ENCODE data around the gene RASAL2. TPM values are rescaled to one million over a fixed set of nuclear protein-coding genes. Genes with fewer than 3 reads are reported as not detected.

RASAL2 gene
- total RNA-seq, 1 experiment from 2014 or later, result not detected

DNA sequence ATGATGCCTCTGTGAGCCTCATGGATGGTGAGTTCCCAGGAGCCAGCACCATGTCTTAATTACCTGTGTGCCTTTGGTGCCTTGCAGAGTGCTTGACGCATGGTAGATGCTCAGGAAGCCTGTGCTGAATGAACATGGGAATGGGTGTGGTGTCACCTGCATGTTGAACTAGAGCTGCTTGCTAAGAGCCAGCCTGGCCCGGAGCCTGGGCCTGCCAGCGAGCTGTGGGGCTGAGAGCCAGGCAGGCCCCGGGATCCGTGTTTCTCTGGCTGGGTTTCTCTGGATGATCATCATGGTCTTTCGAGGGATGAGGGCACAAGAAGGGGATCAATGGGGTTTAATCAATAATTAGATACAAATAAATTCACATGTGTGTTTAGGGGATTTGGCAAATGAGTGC lies 412.3 kb downstream of the RASAL2 start:
- Histone ChIP-seq H3K36me3 (ENCODE audit: insufficient read depth, low read length) (no peaks in the 10 kb centered on the region), H2AFZ (ENCODE audit: low read length) (no peak overlapping the region), H3K27ac (ENCODE audit: low read length) (no peak overlapping the region), H3K4me1 (ENCODE audit: low read length) (no peaks in the 10 kb centered on the region), H3K9me3 (ENCODE audit: low read length) (no peaks in the 10 kb centered on the region), H3K27me3 (ENCODE audit: low read length) (no peaks in the 10 kb centered on the region), H3K79me2 (ENCODE audit: low read length) (no peaks in the 10 kb centered on the region), H3K9ac (ENCODE audit: low read length) (no peak overlapping the region), H3K4me3 (ENCODE audit: low read length) (no peak overlapping the region), H3K4me2 (ENCODE audit: low read depth, low read length, poor library complexity, severe bottlenecking) (no peak overlapping the region), H4K20me1 (ENCODE audit: insufficient read depth, low read depth, low read length) (no peaks in the 10 kb centered on the region), H3K9me2 (replicated peaks; ENCODE audit: insufficient read depth, low read length) (no peaks in the 10 kb centered on the region)
- no peak for DNase-seq

DNA sequence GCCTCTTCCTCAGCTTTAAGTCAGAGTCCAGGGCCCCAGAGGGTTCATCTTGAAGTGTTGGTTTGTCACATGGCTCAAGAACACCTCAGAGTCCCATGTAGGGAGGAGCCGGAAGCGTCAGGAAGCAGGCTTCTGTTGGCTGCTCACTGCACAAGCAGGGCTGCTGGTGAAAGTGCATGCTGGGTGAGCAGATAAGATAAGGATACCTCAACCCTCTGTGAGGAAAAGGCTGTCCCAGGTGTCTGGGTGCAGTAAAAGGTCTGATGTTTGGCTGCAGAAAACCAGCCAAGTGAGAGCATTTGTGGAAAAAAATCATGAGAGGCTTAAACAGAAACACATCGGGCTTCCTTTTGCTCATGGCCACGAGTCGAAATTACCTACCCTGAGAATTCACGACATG lies 412.8 kb downstream of the RASAL2 start:
- H3K27me3 ChIP-seq (ENCODE audit: low read length), result no peaks in the 10 kb centered on the region

GRCh38 chr1:178509414-178510007 lies 415.6 kb downstream of the RASAL2 start:
- no peaks in the 10 kb centered on the region for H3K79me2 ChIP-seq (ENCODE audit: low read length)

More for the DNA sequence above, 412.8 kb downstream of the RASAL2 start:
- Histone ChIP-seq H3K36me3 (ENCODE audit: insufficient read depth, low read length) (no peaks in the 10 kb centered on the region), H3K4me3 (ENCODE audit: low read length) (no peak overlapping the region), H3K79me2 (ENCODE audit: low read length) (no peaks in the 10 kb centered on the region), H3K27ac (ENCODE audit: low read length) (no peak overlapping the region), H3K9ac (ENCODE audit: low read length) (no peak overlapping the region), H3K4me2 (ENCODE audit: low read depth, low read length, poor library complexity, severe bottlenecking) (no peak overlapping the region), H2AFZ (ENCODE audit: low read length) (no peak overlapping the region), H4K20me1 (ENCODE audit: insufficient read depth, low read depth, low read length) (no peaks in the 10 kb centered on the region), H3K4me1 (ENCODE audit: low read length) (no peaks in the 10 kb centered on the region), H3K9me2 (replicated peaks; ENCODE audit: insufficient read depth, low read length) (no peaks in the 10 kb centered on the region), H3K9me3 (ENCODE audit: low read length) (no peaks in the 10 kb centered on the region)
- DNase-seq, result no peak

GRCh38 chr1:178510155-178510554 lies 416.3 kb downstream of the RASAL2 start:
- H3K4me1 ChIP-seq (ENCODE audit: low read length), result no peaks in the 10 kb centered on the region
- no peaks in the 10 kb centered on the region for H3K9me2 ChIP-seq (replicated peaks; ENCODE audit: insufficient read depth, low read length)
- no peak overlapping the region for H3K9ac ChIP-seq (ENCODE audit: low read length)
- no peaks in the 10 kb centered on the region for H4K20me1 ChIP-seq (ENCODE audit: insufficient read depth, low read depth, low read length)
- no peaks in the 10 kb centered on the region for H3K27me3 ChIP-seq (ENCODE audit: low read length)
- no peak overlapping the region for H3K27ac ChIP-seq (ENCODE audit: low read length)
- H3K4me2 ChIP-seq (ENCODE audit: low read depth, low read length, poor library complexity, severe bottlenecking), result no peak overlapping the region
- H2AFZ ChIP-seq (ENCODE audit: low read length), result no peak overlapping the region
- H3K79me2 ChIP-seq (ENCODE audit: low read length), result no peaks in the 10 kb centered on the region
- DNase-seq, result no peak
- no peak overlapping the region for H3K4me3 ChIP-seq (ENCODE audit: low read length)
- no peaks in the 10 kb centered on the region for H3K9me3 ChIP-seq (ENCODE audit: low read length)
- no peaks in the 10 kb centered on the region for H3K36me3 ChIP-seq (ENCODE audit: insufficient read depth, low read length)

More at GRCh38 chr1:178509414-178510007, 415.6 kb downstream of the RASAL2 start:
- Histone ChIP-seq H2AFZ (ENCODE audit: low read length) (no peak overlapping the region), H3K4me2 (ENCODE audit: low read depth, low read length, poor library complexity, severe bottlenecking) (no peak overlapping the region), H4K20me1 (ENCODE audit: insufficient read depth, low read depth, low read length) (no peaks in the 10 kb centered on the region), H3K4me3 (ENCODE audit: low read length) (no peak overlapping the region), H3K4me1 (ENCODE audit: low read length) (no peaks in the 10 kb centered on the region), H3K9me3 (ENCODE audit: low read length) (no peaks in the 10 kb centered on the region), H3K9ac (ENCODE audit: low read length) (no peak overlapping the region), H3K36me3 (ENCODE audit: insufficient read depth, low read length) (no peaks in the 10 kb centered on the region), H3K27ac (ENCODE audit: low read length) (no peak overlapping the region), H3K27me3 (ENCODE audit: low read length) (no peaks in the 10 kb centered on the region), H3K9me2 (replicated peaks; ENCODE audit: insufficient read depth, low read length) (no peaks in the 10 kb centered on the region)
- no peak for DNase-seq

DNA sequence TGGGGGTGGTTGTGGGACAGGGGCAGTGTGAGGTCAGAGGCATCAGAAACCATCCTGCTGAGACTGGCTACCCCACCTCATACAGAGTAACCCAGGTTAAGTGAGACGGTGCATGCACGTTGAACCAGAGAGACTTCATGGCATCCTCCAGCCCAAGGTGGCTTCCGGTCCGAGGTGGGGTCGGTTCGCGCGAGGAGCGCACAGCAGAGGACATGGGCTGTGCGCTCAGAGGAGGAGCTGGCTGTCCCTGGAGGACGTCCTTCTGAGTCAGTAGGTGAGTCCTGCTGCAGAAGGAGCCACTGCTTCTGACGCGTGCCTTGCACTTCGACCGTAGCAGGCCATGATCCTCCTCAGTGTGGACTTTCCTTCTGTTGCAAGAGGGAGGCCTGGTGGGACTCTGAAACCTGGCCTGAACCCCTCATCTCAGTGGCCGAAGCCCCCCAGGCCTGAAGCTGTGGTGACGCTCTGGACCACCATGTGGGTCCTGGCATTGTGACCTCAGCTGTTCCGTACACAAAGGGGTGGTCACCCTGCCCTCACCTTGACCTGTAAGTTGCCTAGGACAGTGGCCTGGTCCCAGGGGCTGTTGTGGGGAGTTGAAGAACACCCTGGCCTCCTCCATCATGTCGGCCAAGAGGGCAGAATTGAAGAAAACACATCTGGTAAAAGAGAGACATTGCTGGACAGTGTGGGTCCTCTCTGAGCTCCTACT lies 418.8 kb downstream of the RASAL2 start, which contains the start of gene TEX35:
TEX35 (plus strand) TSS at position 544 of the 712 bp plus-strand sequence; CDS start at position 624, 80 bp downstream.
- H3K4me3 ChIP-seq (ENCODE audit: low read length), result no peak within 1 kb of the TSS
- no peak within 1 kb of the TSS for H2AFZ ChIP-seq (ENCODE audit: low read length)
- no peak within 1 kb of the TSS for H3K9ac ChIP-seq (ENCODE audit: low read length)
- DNase-seq, result no peak
- no peaks in the 10 kb centered on the region for H3K9me2 ChIP-seq (replicated peaks; ENCODE audit: insufficient read depth, low read length)
- no peaks in the 10 kb centered on the region for H3K9me3 ChIP-seq (ENCODE audit: low read length)
- H4K20me1 ChIP-seq (ENCODE audit: insufficient read depth, low read depth, low read length), result no peaks in the 10 kb centered on the region
- no peaks in the 10 kb centered on the region for H3K36me3 ChIP-seq (ENCODE audit: insufficient read depth, low read length)
- H3K4me2 ChIP-seq (ENCODE audit: low read depth, low read length, poor library complexity, severe bottlenecking), result no peak within 1 kb of the TSS
- no peaks in the 10 kb centered on the region for H3K27me3 ChIP-seq (ENCODE audit: low read length)
- H3K4me1 ChIP-seq (ENCODE audit: low read length), result no peaks in the 10 kb centered on the region
- H3K79me2 ChIP-seq (ENCODE audit: low read length), result no peaks in the 10 kb centered on the region
- H3K27ac ChIP-seq (ENCODE audit: low read length), result no peak within 1 kb of the TSS

DNA sequence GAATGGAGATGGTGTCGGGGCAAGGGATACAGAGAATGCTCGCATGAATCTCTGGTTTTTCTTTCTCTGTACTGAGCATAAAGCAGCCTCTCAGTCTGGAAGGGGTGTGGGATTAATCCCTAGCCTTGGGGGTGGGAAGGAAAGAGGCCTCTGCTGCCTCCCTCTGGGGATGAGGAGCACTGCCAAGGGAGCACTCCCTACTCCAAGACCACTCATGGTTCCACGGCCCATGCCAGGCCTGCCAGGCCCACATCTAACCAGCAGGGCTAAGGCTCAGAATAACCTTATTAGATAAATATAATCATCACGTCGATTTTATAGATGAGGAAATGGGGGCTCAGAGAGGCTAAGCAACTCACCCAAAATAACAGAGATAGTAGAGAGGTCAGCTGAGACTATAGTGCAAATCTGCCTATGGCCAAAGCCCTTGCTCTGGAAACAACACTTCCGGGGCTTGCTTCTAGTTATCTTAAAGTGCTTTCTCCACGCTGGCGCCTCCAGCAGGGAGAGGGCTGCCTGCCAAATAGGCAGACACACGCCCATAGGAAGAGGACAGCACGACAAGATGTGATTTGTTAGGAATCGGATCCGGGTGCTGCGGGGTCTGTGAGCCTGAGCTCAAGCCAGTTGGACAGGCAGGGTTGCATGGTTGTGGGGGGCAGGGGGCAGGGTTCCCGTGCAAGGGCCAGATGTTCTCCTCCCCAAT lies 419.5 kb downstream of the RASAL2 start:
- Histone ChIP-seq H3K9me3 (ENCODE audit: low read length) (no peaks in the 10 kb centered on the region), H3K79me2 (ENCODE audit: low read length) (no peaks in the 10 kb centered on the region), H3K9me2 (replicated peaks; ENCODE audit: insufficient read depth, low read length) (no peaks in the 10 kb centered on the region), H3K4me3 (ENCODE audit: low read length) (no peak overlapping the region), H3K27me3 (ENCODE audit: low read length) (no peaks in the 10 kb centered on the region), H2AFZ (ENCODE audit: low read length) (no peak overlapping the region), H4K20me1 (ENCODE audit: insufficient read depth, low read depth, low read length) (no peaks in the 10 kb centered on the region), H3K4me1 (ENCODE audit: low read length) (no peaks in the 10 kb centered on the region), H3K4me2 (ENCODE audit: low read depth, low read length, poor library complexity, severe bottlenecking) (no peak overlapping the region), H3K9ac (ENCODE audit: low read length) (no peak overlapping the region), H3K27ac (ENCODE audit: low read length) (no peak overlapping the region), H3K36me3 (ENCODE audit: insufficient read depth, low read length) (no peaks in the 10 kb centered on the region)
- DNase-seq, result no peak

- Histone ChIP-seq H3K27ac (ENCODE audit: low read length) (no peak overlapping the region), H3K36me3 (ENCODE audit: insufficient read depth, low read length) (no peaks in the 10 kb centered on the region), H3K4me3 (ENCODE audit: low read length) (no peak overlapping the region), H3K79me2 (ENCODE audit: low read length) (no peaks in the 10 kb centered on the region), H3K27me3 (ENCODE audit: low read length) (no peaks in the 10 kb centered on the region), H3K9me3 (ENCODE audit: low read length) (no peaks in the 10 kb centered on the region), H4K20me1 (ENCODE audit: insufficient read depth, low read depth, low read length) (no peaks in the 10 kb centered on the region), H3K9me2 (replicated peaks; ENCODE audit: insufficient read depth, low read length) (no peaks in the 10 kb centered on the region), H2AFZ (ENCODE audit: low read length) (no peak overlapping the region), H3K9ac (ENCODE audit: low read length) (no peak overlapping the region), H3K4me1 (ENCODE audit: low read length) (no peaks in the 10 kb centered on the region), H3K4me2 (ENCODE audit: low read depth, low read length, poor library complexity, severe bottlenecking) (no peak overlapping the region)
- DNase-seq, result no peak
Measured at GRCh38 chr1:178516110-178516509, 422.2 kb downstream of the RASAL2 start.

DNA sequence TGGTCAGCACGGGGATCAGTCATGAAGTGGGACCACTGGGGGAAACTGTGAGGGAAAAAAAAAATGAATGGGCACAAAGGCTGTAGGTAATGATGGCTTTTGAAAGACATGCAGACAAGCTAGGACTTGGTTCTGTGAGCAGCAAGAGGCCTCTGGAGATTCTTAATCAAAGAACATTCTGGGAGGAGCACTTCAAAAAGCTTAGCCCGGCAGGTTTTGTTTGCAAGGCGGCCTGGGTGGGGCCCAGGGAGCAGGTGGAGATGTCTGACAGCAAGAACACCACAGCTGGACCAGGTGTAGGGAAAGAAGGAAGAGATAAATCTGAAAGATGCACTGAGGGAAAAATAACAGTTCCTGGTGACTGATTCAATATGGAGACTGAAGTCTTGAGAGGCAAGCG lies 425.0 kb downstream of the RASAL2 start:
- no peak for DNase-seq
- Histone ChIP-seq H3K9me2 (replicated peaks; ENCODE audit: insufficient read depth, low read length) (no peaks in the 10 kb centered on the region), H3K9ac (ENCODE audit: low read length) (no peak overlapping the region), H3K4me1 (ENCODE audit: low read length) (no peaks in the 10 kb centered on the region), H3K4me2 (ENCODE audit: low read depth, low read length, poor library complexity, severe bottlenecking) (no peak overlapping the region), H4K20me1 (ENCODE audit: insufficient read depth, low read depth, low read length) (no peaks in the 10 kb centered on the region), H2AFZ (ENCODE audit: low read length) (no peak overlapping the region), H3K27ac (ENCODE audit: low read length) (no peak overlapping the region), H3K4me3 (ENCODE audit: low read length) (no peak overlapping the region), H3K36me3 (ENCODE audit: insufficient read depth, low read length) (no peaks in the 10 kb centered on the region), H3K9me3 (ENCODE audit: low read length) (no peaks in the 10 kb centered on the region), H3K27me3 (ENCODE audit: low read length) (no peaks in the 10 kb centered on the region), H3K79me2 (ENCODE audit: low read length) (no peaks in the 10 kb centered on the region)
